Loucy (cell line): ENCODE data around the gene MPPED2.

ENCODE experiments used
- H2AFZ ChIP-seq: fragments of 200-600 bp; sonication (generic); 2 replicates; pipeline ENCODE4 v1.6.0; 2016; ENCODE audit warnings: antibody characterized with exemption, mild to moderate bottlenecking, low read length, moderate library complexity
- H3F3A ChIP-seq: fragments of 200-600 bp; 2 replicates; pipeline ENCODE4 v1.6.0; 2016; ENCODE audit warnings: antibody characterized with exemption, low read depth, mild to moderate bottlenecking
- H3K27me3 ChIP-seq: fragments of 200-600 bp; sonication (generic); 2 replicates; pipeline ENCODE4 v1.6.1; 2014; ENCODE audit warnings: low read length, mild to moderate bottlenecking; ENCODE audit not compliant: insufficient read depth, poor library complexity, severe bottlenecking
- H3K36me3 ChIP-seq: fragments of 200-600 bp; sonication (generic); 2 replicates; pipeline ENCODE4 v1.6.1; 2016; ENCODE audit warnings: low read length; ENCODE audit not compliant: insufficient read depth
- H3K4me1 ChIP-seq: fragments of 200-600 bp; sonication (generic); 2 replicates; pipeline ENCODE4 v1.5.1; 2014; ENCODE audit warnings: low read length, mild to moderate bottlenecking; ENCODE audit not compliant: insufficient read depth, poor library complexity, severe bottlenecking
- H3K4me2 ChIP-seq: fragments of 200-600 bp; sonication (generic); 2 replicates; pipeline ENCODE4 v1.6.0; 2014; ENCODE audit warnings: antibody characterized with exemption, low read length, low read depth, mild to moderate bottlenecking; ENCODE audit not compliant: poor library complexity, severe bottlenecking
- H3K4me3 ChIP-seq: fragments of 200-600 bp; sonication (generic); 2 replicates; pipeline ENCODE4 v1.5.1; 2014; ENCODE audit warnings: low read length, mild to moderate bottlenecking, mixed read lengths; ENCODE audit not compliant: poor library complexity, severe bottlenecking
- H3K79me2 ChIP-seq: fragments of 200-600 bp; sonication (generic); 2 replicates; pipeline ENCODE4 v1.6.1; 2014; ENCODE audit warnings: low read length; ENCODE audit not compliant: insufficient read depth
- H3K9ac ChIP-seq: fragments of 200-600 bp; sonication (generic); 2 replicates; pipeline ENCODE4 v1.6.0; 2014; ENCODE audit warnings: mild to moderate bottlenecking, low read depth, low read length, moderate library complexity; ENCODE audit not compliant: poor library complexity, severe bottlenecking
- H3K9me2 ChIP-seq: fragments of 200-600 bp; sonication (generic); replicated peaks from 2 replicates; pipeline ENCODE4 v1.6.1; 2016; ENCODE audit warnings: low read depth, low read length, mixed read lengths
- H3K9me3 ChIP-seq: fragments of 200-600 bp; sonication (generic); 2 replicates; pipeline ENCODE4 v1.6.1; 2014; ENCODE audit warnings: mild to moderate bottlenecking, antibody characterized with exemption, low read length, low read depth; ENCODE audit not compliant: insufficient read depth
- H4K20me1 ChIP-seq: fragments of 200-600 bp; sonication (generic); 2 replicates; pipeline ENCODE4 v1.6.0; 2014; ENCODE audit warnings: antibody characterized with exemption, low read length, mild to moderate bottlenecking; ENCODE audit not compliant: insufficient read depth, poor library complexity, severe bottlenecking
- EZH2phosphoT487 ChIP-seq: fragments of 200-600 bp; IDR thresholded peaks from 2 replicates; pipeline ENCODE4 v1.6.1; 2018; ENCODE audit warnings: antibody characterized with exemption, mild to moderate bottlenecking, moderate library complexity, borderline replicate concordance
- TF ChIP-seq, protein P1 (sequence below): fragments of 200-600 bp; sonication (generic); conservative IDR thresholded peaks from 2 replicates; pipeline ENCODE4 v1.5.1; 2014; ENCODE audit warnings: mild to moderate bottlenecking, antibody characterized with exemption, low read length

The MPPED2 gene

DNA sequence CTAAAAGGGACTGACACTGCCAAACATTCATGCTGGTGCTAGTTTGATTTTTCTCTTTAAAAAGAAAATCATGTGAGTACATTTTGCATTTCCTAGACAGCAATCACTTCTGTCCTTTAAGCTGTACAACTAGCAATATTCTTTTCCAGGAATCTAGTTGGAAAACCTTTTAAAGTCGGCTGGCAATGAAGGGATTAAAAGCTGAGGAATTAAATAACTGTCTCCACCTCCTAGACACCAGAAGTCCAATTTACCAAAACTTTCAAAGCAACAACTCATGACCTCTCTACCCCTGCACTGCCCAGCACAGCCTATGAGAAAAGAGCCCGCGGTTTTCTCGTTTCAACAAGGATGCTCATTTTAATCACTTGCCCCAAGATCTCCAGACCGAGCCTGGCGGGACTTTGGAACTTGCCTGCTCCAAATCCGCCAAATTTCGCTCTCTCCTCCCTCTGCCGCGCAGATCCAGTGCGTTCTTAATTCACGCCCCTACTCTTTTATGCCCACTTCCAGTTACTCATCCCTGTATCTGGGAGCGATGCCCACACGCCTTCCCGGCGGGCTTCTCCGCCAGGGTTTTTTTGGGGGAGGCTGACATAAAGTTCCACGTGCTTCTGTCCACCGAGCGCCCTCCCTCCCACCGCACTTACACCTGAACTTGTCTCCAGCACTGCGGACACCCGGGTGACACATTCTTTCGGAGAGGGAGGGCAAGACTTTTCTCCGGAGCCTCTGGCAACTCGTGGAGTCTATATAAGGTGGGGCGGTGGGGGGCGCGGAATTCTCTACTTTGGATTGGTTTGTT, 2.5 kb downstream of the MPPED2 start:
- Histone ChIP-seq H3K9ac (no peak overlapping the region), H3K9me2 (no peaks in the 10 kb centered on the region), H2AFZ (no peak overlapping the region), H4K20me1 (no peaks in the 10 kb centered on the region), H3K4me2 (no peak overlapping the region), H3K4me1 (no peaks in the 10 kb centered on the region), H3F3A (no peaks in the 10 kb centered on the region), H3K79me2 (no peaks in the 10 kb centered on the region), H3K4me3 (no peak overlapping the region), H3K9me3 (no peaks in the 10 kb centered on the region), H3K36me3 (no peaks in the 10 kb centered on the region), H3K27me3 (no peaks in the 10 kb centered on the region)
- TF ChIP-seq, protein P1, sequence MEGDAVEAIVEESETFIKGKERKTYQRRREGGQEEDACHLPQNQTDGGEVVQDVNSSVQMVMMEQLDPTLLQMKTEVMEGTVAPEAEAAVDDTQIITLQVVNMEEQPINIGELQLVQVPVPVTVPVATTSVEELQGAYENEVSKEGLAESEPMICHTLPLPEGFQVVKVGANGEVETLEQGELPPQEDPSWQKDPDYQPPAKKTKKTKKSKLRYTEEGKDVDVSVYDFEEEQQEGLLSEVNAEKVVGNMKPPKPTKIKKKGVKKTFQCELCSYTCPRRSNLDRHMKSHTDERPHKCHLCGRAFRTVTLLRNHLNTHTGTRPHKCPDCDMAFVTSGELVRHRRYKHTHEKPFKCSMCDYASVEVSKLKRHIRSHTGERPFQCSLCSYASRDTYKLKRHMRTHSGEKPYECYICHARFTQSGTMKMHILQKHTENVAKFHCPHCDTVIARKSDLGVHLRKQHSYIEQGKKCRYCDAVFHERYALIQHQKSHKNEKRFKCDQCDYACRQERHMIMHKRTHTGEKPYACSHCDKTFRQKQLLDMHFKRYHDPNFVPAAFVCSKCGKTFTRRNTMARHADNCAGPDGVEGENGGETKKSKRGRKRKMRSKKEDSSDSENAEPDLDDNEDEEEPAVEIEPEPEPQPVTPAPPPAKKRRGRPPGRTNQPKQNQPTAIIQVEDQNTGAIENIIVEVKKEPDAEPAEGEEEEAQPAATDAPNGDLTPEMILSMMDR: no peak
- no peak for TF ChIP-seq EZH2phosphoT487

- TF ChIP-seq, protein P1: no peak
- no peak for TF ChIP-seq EZH2phosphoT487
- Histone ChIP-seq H3K27me3 (no peaks in the 10 kb centered on the region), H3K4me1 (no peaks in the 10 kb centered on the region), H4K20me1 (no peaks in the 10 kb centered on the region), H3K4me3 (no peak overlapping the region), H3K4me2 (no peak overlapping the region), H3K9me2 (no peaks in the 10 kb centered on the region), H3K36me3 (no peaks in the 10 kb centered on the region), H3K9ac (no peak overlapping the region), H3K79me2 (no peaks in the 10 kb centered on the region), H2AFZ (no peak overlapping the region), H3K9me3 (no peaks in the 10 kb centered on the region), H3F3A (no peaks in the 10 kb centered on the region)
These were observed 3.4 kb downstream of the MPPED2 start for GRCh38 chr11:30582726-30583125.

GRCh38 chr11:30581675-30582074, 4.5 kb downstream of the MPPED2 start:
- Histone ChIP-seq H3K4me2 (no peak overlapping the region), H3K27me3 (no peaks in the 10 kb centered on the region), H3K9me2 (no peaks in the 10 kb centered on the region), H3K4me1 (no peaks in the 10 kb centered on the region), H3K79me2 (no peaks in the 10 kb centered on the region), H3K36me3 (no peaks in the 10 kb centered on the region), H3F3A (no peaks in the 10 kb centered on the region), H4K20me1 (no peaks in the 10 kb centered on the region), H2AFZ (no peak overlapping the region), H3K9me3 (no peaks in the 10 kb centered on the region), H3K9ac (no peak overlapping the region), H3K4me3 (no peak overlapping the region)
- TF ChIP-seq, protein P1: no peak
- TF ChIP-seq EZH2phosphoT487: no peak
